Measurements from ENCODE around the gene HDGF.

HDGF gene

DNA sequence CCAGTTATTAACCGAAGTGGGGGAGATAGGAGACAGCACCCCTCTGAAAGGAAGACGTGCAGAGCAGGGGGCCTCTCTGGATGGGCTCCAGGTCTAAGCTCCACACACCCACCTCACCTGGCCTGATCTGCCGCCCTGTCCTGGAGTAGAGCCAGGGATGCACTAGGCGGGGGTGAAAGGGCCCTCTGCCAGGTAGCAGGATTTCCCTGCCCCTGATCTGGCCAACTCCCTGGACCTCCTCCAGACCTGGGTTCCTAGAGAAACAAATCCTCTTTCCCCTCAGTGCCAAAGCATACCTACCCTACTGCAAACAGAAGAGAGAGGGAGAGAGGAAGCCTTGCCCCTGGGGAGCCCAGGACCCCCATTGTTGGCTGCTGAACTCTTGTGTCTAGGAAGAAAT lies 48.1 kb downstream of the HDGF start:
- no peak for TF ChIP-seq CTCF (IDR thresholded peaks at IDR 0.05)

DNA sequence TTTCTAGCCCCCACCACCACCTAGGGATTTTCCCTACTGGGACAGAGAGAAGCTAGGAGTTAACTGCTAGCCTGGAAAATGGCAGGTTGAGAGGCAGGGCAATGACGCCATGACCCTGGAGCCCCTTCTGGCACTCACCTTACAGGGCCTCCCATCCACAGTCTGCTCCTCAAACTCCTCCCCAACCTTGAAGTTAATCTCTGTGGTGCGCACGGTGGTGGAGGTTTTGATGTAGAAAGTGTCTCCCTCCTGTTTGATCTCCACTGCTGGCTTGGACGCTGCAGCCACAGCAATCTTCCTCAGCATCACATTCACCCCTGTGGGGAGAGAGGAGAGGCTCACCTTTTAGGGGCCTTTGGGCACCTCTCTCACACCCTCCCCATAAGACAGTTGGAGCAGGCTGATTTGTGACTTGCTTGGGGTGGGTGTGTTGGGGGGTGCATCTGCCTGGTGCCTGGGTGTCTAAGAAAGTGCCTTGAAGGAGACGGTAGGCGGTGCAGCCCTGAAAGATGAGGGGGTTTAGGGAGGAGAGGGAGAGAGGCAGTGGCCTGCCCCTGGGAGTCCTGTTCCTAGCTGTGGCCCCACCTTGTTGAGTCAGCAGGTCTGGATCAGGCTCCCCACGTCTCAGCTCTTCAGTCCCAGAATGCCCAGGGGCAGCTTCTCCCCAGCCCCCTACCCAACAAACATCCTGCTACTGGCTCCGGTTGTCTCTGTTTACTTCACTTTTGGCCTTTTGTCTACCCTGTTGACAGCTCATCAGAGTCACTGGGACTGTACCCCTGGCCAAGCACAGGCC lies 50.5 kb downstream of the HDGF start:
- no peak for TF ChIP-seq CTCF (IDR thresholded peaks at IDR 0.05)

DNA sequence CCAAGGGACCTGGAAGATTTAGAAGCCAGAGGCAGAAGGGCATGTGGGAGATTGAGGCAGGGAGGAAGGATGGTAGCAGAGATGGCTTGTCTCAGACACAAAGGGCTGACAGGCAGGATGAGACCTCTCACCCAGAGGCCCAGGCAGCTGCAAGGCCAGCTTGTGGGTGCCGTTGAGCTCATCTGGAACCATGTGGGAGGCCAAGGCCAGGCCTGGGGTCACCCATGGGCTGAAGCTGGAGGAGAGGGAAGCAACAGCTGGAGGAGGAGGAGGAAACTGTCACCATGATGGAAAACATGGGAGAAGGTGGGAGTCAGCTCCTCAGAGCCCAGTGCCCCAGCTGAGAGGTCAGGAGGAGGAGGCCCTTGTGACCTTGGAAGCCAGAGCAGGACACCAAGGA lies 52.5 kb downstream of the HDGF start:
- no peak for TF ChIP-seq CTCF (IDR thresholded peaks at IDR 0.05)

DNA sequence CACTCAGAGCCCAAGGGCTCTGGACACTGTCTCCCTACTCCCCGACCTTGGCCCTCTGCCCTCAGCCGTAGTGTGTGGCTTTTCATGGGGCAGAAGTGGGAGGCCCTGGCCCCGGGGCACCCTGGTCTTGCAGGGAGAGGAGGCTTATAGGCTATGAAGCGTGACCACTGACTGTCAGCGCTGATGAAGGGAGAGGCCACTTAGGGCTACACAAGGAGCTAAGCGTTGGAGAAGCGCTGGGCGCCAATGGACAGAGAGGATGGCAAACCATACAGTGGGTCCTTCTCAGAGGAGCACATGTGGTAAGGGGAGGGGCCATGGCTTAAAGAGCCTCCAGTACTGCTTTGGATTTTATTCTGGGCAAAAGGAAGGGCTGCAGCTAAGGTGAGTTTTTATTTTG lies 54.0 kb downstream of the HDGF start:
- TF ChIP-seq CTCF (IDR thresholded peaks at IDR 0.05): no peak

DNA sequence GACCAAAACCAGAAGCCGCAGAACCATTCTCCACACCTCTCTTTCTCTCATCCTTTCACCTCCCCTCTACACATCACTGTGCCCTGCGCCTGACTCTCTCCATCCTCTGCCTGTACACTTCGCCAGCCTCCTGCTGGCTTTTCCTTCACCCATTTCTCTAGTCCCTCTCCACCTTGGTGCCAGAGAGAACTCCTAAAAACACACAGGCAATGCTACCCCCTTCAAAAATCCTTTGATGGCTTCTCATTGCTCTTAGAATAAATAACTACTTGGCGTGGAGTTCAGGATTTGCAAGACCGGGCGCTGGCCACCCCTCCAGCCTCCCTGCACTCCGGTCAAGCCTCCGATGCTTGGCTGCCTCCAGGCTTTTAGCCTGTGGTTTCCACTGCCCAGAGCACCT lies 54.7 kb downstream of the HDGF start:
- TF ChIP-seq CTCF (IDR thresholded peaks at IDR 0.05): no peak

DNA sequence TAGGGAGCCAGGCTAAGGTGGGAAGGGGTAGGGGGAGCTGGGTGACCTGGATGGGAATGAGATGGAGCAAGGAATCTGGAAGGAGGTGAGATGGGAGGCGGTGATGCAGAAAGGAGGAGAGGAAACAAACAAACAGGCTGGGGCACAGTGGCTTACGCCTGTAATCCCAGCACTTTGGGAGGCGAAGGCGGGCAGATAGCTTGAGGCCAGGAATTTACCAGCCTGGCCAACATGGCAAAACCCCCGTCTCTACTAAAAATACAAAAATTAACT lies 56.8 kb downstream of the HDGF start:
- no peak for TF ChIP-seq CTCF (IDR thresholded peaks at IDR 0.05)

DNA sequence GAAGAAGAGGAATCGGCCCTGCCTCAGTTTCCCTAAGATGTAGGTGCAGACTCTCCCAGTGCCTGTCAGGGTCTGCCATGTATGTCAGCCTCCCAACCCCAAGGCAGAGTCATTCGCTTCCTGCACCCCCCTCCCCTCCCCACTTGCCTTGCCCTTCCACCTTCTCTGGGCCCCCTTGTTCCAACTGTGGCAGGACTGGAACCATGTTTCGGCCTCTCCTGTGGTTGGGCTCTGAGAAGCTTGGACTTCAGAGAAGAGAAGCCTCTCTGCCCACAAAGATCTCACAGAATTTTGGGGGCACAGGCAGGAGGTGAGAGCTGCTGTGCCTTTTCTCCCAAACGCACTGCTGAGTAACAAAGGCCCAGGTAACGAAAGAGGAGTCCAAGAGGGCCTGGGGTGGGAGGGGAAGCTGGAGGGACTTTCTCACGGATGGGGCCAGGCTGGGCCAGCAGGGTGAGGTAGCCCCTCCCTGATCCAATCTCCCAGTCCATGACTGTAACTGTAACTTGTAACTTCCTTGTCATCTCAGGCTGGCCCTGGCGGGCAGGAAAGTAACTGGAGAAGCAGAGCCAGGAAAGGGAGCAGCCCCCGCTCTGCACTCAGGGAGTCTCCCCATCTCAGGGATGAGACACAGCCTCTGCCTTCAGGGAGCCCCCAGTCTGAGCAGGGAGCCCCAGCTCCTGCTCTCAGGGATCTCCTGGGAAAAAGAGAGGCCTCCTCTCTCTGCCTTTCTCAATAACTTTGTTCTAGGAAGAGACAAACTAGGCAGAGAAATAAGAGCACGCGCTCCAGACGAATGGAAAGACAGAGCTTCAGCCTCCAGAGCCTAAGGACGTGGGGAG lies 57.4 kb downstream of the HDGF start:
- no peak for TF ChIP-seq CTCF (IDR thresholded peaks at IDR 0.05)
